ENCODE measurements around the gene YWHAG. TPM values are rescaled to one million over a fixed set of nuclear protein-coding genes. Genes with fewer than 3 reads are reported as not detected.

The YWHAG gene
- total RNA-seq, 1 donor from 2014 or later, result 190 TPM

GRCh38 chr7:76351372-76351771 is 7.4 kb downstream of the YWHAG start:
- peaks cover 35% of the 10 kb centered on the region for H3K36me3 ChIP-seq
- no peak overlapping the region for H2AFZ ChIP-seq (replicated peaks)
- TF ChIP-seq CTCF (IDR thresholded peaks at IDR 0.05) (no peak), EZH2phosphoT487 (IDR thresholded peaks at IDR 0.05) (no peak)
- Mint-ChIP-seq H3K4me1 (peaks cover 13% of the 10 kb centered on the region), H3K36me3 (peaks cover 77% of the 10 kb centered on the region), H3K27me3 (ENCODE audit: insufficient read depth, low read depth) (no peaks in the 10 kb centered on the region), H3K9me3 (peaks cover 39% of the 10 kb centered on the region), H3K4me3 (no peak overlapping the region), H3K27ac (no peak overlapping the region)
- H3K9ac ChIP-seq, result no peak overlapping the region
- peaks cover 24% of the 10 kb centered on the region for H3F3A ChIP-seq (ENCODE audit: low read depth)
- no peaks in the 10 kb centered on the region for H3K27me3 ChIP-seq
- no peaks in the 10 kb centered on the region for H3K9me3 ChIP-seq (ENCODE audit: low read depth)
- peaks cover 96% of the 10 kb centered on the region for H4K20me1 ChIP-seq (ENCODE audit: low read depth)
- H3K27ac ChIP-seq, result no peak overlapping the region
- H3K4me3 ChIP-seq, result no peak overlapping the region
- peaks cover 100% of the 10 kb centered on the region for H3K79me2 ChIP-seq (ENCODE audit: low read depth)
- no peak for DNase-seq (ENCODE audit: low spot score)
- H3K4me1 ChIP-seq, result peaks cover 17% of the 10 kb centered on the region
- H3K4me2 ChIP-seq, result no peak overlapping the region

GRCh38 chr7:76349313-76349885 is 9.4 kb downstream of the YWHAG start:
- Histone ChIP-seq H3K79me2 (ENCODE audit: low read depth) (peaks cover 100% of the 10 kb centered on the region), H3F3A (ENCODE audit: low read depth) (peaks cover 10% of the 10 kb centered on the region), H3K4me3 (no peak overlapping the region), H3K4me1 (no peaks in the 10 kb centered on the region), H3K27ac (no peak overlapping the region), H3K9ac (no peak overlapping the region), H3K36me3 (peaks cover 22% of the 10 kb centered on the region), H3K9me3 (ENCODE audit: low read depth) (no peaks in the 10 kb centered on the region), H4K20me1 (ENCODE audit: low read depth) (peaks cover 95% of the 10 kb centered on the region), H3K27me3 (no peaks in the 10 kb centered on the region), H3K4me2 (no peak overlapping the region), H2AFZ (replicated peaks) (no peak overlapping the region)
- Mint-ChIP-seq H3K4me3 (no peak overlapping the region), H3K36me3 (peaks cover 70% of the 10 kb centered on the region), H3K9me3 (peaks cover 27% of the 10 kb centered on the region), H3K27ac (no peak overlapping the region), H3K4me1 (peaks cover 9% of the 10 kb centered on the region), H3K27me3 (ENCODE audit: insufficient read depth, low read depth) (peaks cover 3% of the 10 kb centered on the region)
- TF ChIP-seq EZH2phosphoT487 (IDR thresholded peaks at IDR 0.05), result no peak
- no peak for TF ChIP-seq CTCF (IDR thresholded peaks at IDR 0.05)
- no peak for TF ChIP-seq EZH2 (IDR thresholded peaks at IDR 0.05)
- DNase-seq (ENCODE audit: low spot score), result no peak

GRCh38 chr7:76347710-76348109 is 11.1 kb downstream of the YWHAG start:
- Histone ChIP-seq H3K4me1 (peaks cover 7% of the 10 kb centered on the region), H3K4me3 (no peak overlapping the region), H3K9me3 (ENCODE audit: low read depth) (no peaks in the 10 kb centered on the region), H3K27me3 (no peaks in the 10 kb centered on the region), H3K9ac (no peak overlapping the region), H3K79me2 (ENCODE audit: low read depth) (peaks cover 100% of the 10 kb centered on the region), H3K4me2 (no peak overlapping the region), H3F3A (ENCODE audit: low read depth) (peaks cover 15% of the 10 kb centered on the region), H3K36me3 (peaks cover 15% of the 10 kb centered on the region), H4K20me1 (ENCODE audit: low read depth) (peaks cover 95% of the 10 kb centered on the region), H2AFZ (replicated peaks) (no peak overlapping the region), H3K27ac (no peak overlapping the region)
- H3K4me3 Mint-ChIP-seq, result no peak overlapping the region
- H3K36me3 Mint-ChIP-seq, result peaks cover 72% of the 10 kb centered on the region
- H3K9me3 Mint-ChIP-seq, result peaks cover 23% of the 10 kb centered on the region
- TF ChIP-seq EZH2 (IDR thresholded peaks at IDR 0.05), result no peak
- no peak overlapping the region for H3K27ac Mint-ChIP-seq
- no peak for DNase-seq (ENCODE audit: low spot score)
- peaks cover 16% of the 10 kb centered on the region for H3K4me1 Mint-ChIP-seq
- H3K27me3 Mint-ChIP-seq (ENCODE audit: insufficient read depth, low read depth), result peaks cover 5% of the 10 kb centered on the region

GRCh38 chr7:76346778-76347177 is 12.0 kb downstream of the YWHAG start:
- H3K27me3 ChIP-seq, result no peaks in the 10 kb centered on the region

More at GRCh38 chr7:76346778-76347177, 12.0 kb downstream of the YWHAG start:
- Histone ChIP-seq H3K27ac (no peak overlapping the region), H3K9me3 (ENCODE audit: low read depth) (no peaks in the 10 kb centered on the region), H3K4me3 (no peak overlapping the region), H3K36me3 (peaks cover 10% of the 10 kb centered on the region), H3K79me2 (ENCODE audit: low read depth) (peaks cover 100% of the 10 kb centered on the region), H3F3A (ENCODE audit: low read depth) (peaks cover 15% of the 10 kb centered on the region), H2AFZ (replicated peaks) (no peak overlapping the region), H3K4me1 (peaks cover 7% of the 10 kb centered on the region), H3K9ac (no peak overlapping the region), H4K20me1 (ENCODE audit: low read depth) (peaks cover 95% of the 10 kb centered on the region), H3K4me2 (no peak overlapping the region)
- TF ChIP-seq EZH2phosphoT487 (IDR thresholded peaks at IDR 0.05) (no peak), EZH2 (IDR thresholded peaks at IDR 0.05) (no peak), CTCF (IDR thresholded peaks at IDR 0.05) (no peak)
- Mint-ChIP-seq H3K27ac (no peak overlapping the region), H3K36me3 (peaks cover 70% of the 10 kb centered on the region), H3K9me3 (peaks cover 14% of the 10 kb centered on the region), H3K4me3 (no peak overlapping the region), H3K27me3 (ENCODE audit: insufficient read depth, low read depth) (peaks cover 5% of the 10 kb centered on the region), H3K4me1 (peaks cover 21% of the 10 kb centered on the region)
- DNase-seq (ENCODE audit: low spot score), result no peak

Data from neural progenitor cell (in vitro differentiated cells).